Keratinocyte (primary cell): ENCODE data around the gene LMO2. TPM values are rescaled to one million over a fixed set of nuclear protein-coding genes. Genes with fewer than 3 reads are reported as not detected.

Experiments used
- DNase-seq: peaks from one replicate; pipeline ENCODE4 v3.0.0-alpha.2; 2011; ENCODE audit warnings: low read depth, missing footprints, low spot score
- FAIRE-seq: peaks from 2 replicates; lab custom pipeline; 2011; peaks lifted over from hg19 to GRCh38; lab: Jason Lieb, UNC
- H2AFZ ChIP-seq: 2 replicates; pipeline ENCODE4 v1.6.0; 2012; ENCODE audit warnings: low read length, control low read depth, inconsistent platforms; ENCODE audit not compliant: control insufficient read depth
- H3K27ac ChIP-seq: 2 replicates; pipeline ENCODE4 v1.5.1; 2011; ENCODE audit warnings: low read length; ENCODE audit not compliant: control insufficient read depth, insufficient read depth
- H3K27me3 ChIP-seq: 3 replicates; pipeline ENCODE4 v1.6.0; 2011; ENCODE audit warnings: low read length; ENCODE audit not compliant: control insufficient read depth, insufficient read depth; ENCODE audit errors: extremely low read depth
- H3K36me3 ChIP-seq, 2 experiments: 2 replicates in 1 of 2; 3 replicates in 1 of 2; pipeline ENCODE4 v1.5.1; 2011; ENCODE audit warnings: low read length in 2 of 2, mild to moderate bottlenecking in 1 of 2; ENCODE audit not compliant: control insufficient read depth in 2 of 2, insufficient read depth in 2 of 2; ENCODE audit errors: extremely low read depth in 1 of 2
- H3K4me1 ChIP-seq: 3 replicates; pipeline ENCODE4 v1.5.1; 2011; ENCODE audit warnings: low read length; ENCODE audit not compliant: control insufficient read depth, insufficient read depth; ENCODE audit errors: extremely low read depth
- H3K4me2 ChIP-seq: 3 replicates; pipeline ENCODE4 v1.6.0; 2011; ENCODE audit warnings: low read depth, low read length; ENCODE audit not compliant: control insufficient read depth, insufficient read depth; ENCODE audit errors: extremely low read depth
- H3K4me3 ChIP-seq, 3 experiments: fragments of 200-600 bp in 1 of 3; sonication (generic) in 1 of 3; 2 replicates in 2 of 3; 3 replicates in 1 of 3; pipeline ENCODE4 v1.5.1; 2011 to 2016; ENCODE audit warnings: low read length in 3 of 3, mild to moderate bottlenecking in 3 of 3, control low read depth in 2 of 3, inconsistent platforms in 1 of 3, low read depth in 1 of 3, mixed read lengths in 1 of 3, mixed run types in 1 of 3, moderate library complexity in 1 of 3; ENCODE audit not compliant: control insufficient read depth in 2 of 3, insufficient read depth in 2 of 3; ENCODE audit errors: extremely low read depth in 1 of 3
- H3K79me2 ChIP-seq: 2 replicates; pipeline ENCODE4 v1.6.0; 2012; ENCODE audit warnings: low read length; ENCODE audit not compliant: control insufficient read depth, insufficient read depth
- H3K9ac ChIP-seq: 3 replicates; pipeline ENCODE4 v1.6.0; 2011; ENCODE audit warnings: low read length; ENCODE audit not compliant: control insufficient read depth, insufficient read depth; ENCODE audit errors: extremely low read depth
- H3K9me1 ChIP-seq: 3 replicates; pipeline ENCODE4 v1.6.0; 2011; ENCODE audit warnings: low read length; ENCODE audit not compliant: control insufficient read depth, insufficient read depth; ENCODE audit errors: extremely low read depth
- H3K9me3 ChIP-seq: 2 replicates; pipeline ENCODE4 v1.5.1; 2012; ENCODE audit warnings: low read depth, low read length; ENCODE audit not compliant: control insufficient read depth
- H4K20me1 ChIP-seq: 3 replicates; pipeline ENCODE4 v1.6.0; 2011; ENCODE audit warnings: low read length; ENCODE audit not compliant: control insufficient read depth, insufficient read depth; ENCODE audit errors: extremely low read depth
- CTCF ChIP-seq, 3 experiments: IDR thresholded peaks in 1 of 3; conservative IDR thresholded peaks in 1 of 3; optimal IDR thresholded peaks in 1 of 3; 2 replicates in 2 of 3; 3 replicates in 1 of 3; pipeline versions ENCODE3 to v1.5.1; 2011; ENCODE audit warnings: low read length in 3 of 3, mild to moderate bottlenecking in 3 of 3, moderate library complexity in 2 of 3, control low read depth in 1 of 3, inconsistent platforms in 1 of 3; ENCODE audit not compliant: insufficient read depth in 2 of 3; ENCODE audit errors: extremely low read depth in 1 of 3
- EZH2 ChIP-seq: IDR thresholded peaks from one replicate; pipeline ENCODE4 v1.6.1; 2012; ENCODE audit warnings: inconsistent platforms, mild to moderate bottlenecking, low read length, moderate library complexity
- dilution Hi-C: fragments of 300-500 bp; cut with MboI; formaldehyde crosslinking; loops from one replicate; pipeline ENCODE4 v1.7.0; 2020; ENCODE audit warnings: low sequenced_read_pairs; ENCODE audit not compliant: extremely low pct_ligation_motif_present
- polyA plus RNA-seq, 5 experiments: library from polyadenylated mRNA; depleted of rRNA in 3 of 5; stranded (reverse) in 3 of 5; stranded (forward) in 1 of 5; unstranded in 1 of 5; fragments of >200 nt; gene quantifications; 1 replicate in 1 of 5; 2 replicates in 3 of 5; 3 replicates in 1 of 5; pipeline versions ENCODE4 v1.2.1 to v1.2.3, GENCODE V29; 2011 to 2012; ENCODE audit warnings: missing spikeins in 2 of 5, low read depth in 1 of 5, low replicate concordance in 1 of 5

LMO2 gene
- polyA plus RNA-seq, 1 donor (not counting 4 experiments of a cell fraction or from before 2014, with no cell fraction given): 1.1 TPM

- H3K27ac ChIP-seq: no peak overlapping the region
- no peaks in the 10 kb centered on the region for H3K9me3 ChIP-seq
- dilution Hi-C loops: no loop called here
- H3K9ac ChIP-seq: no peak overlapping the region
- no peak for FAIRE-seq
- DNase-seq: no peak
- H3K9me1 ChIP-seq: no peaks in the 10 kb centered on the region
- peaks cover 24% of the 10 kb centered on the region for H3K27me3 ChIP-seq
- no peak overlapping the region for H3K4me2 ChIP-seq
- H3K79me2 ChIP-seq: no peaks in the 10 kb centered on the region
- no peaks in the 10 kb centered on the region for H4K20me1 ChIP-seq
- no peak overlapping the region for H3K4me3 ChIP-seq
- H3K36me3 ChIP-seq: no peaks in the 10 kb centered on the region
- TF ChIP-seq CTCF (optimal IDR thresholded peaks at IDR 0.05 in 1 of 3, IDR thresholded peaks at IDR 0.05 in 1 of 3, conservative IDR thresholded peaks at IDR 0.05 in 1 of 3; ENCODE audit: extremely low read depth in 1 of 3, insufficient read depth in 2 of 3, low read length in 3 of 3) (no peak), EZH2 (no peak)
- no peak overlapping the region for H2AFZ ChIP-seq
- no peaks in the 10 kb centered on the region for H3K4me1 ChIP-seq
These were observed 12.5 kb downstream of the LMO2 start for GRCh38 chr11:33879375-33879774.

- dilution Hi-C loops: no loop called here
- no peak overlapping the region for H2AFZ ChIP-seq
- no peak overlapping the region for H3K27ac ChIP-seq
- H3K4me2 ChIP-seq: no peak overlapping the region
- no peak overlapping the region for H3K4me3 ChIP-seq
- H3K79me2 ChIP-seq: no peaks in the 10 kb centered on the region
- DNase-seq: no peak
- H3K9me1 ChIP-seq: no peaks in the 10 kb centered on the region
- no peak for FAIRE-seq
- H3K27me3 ChIP-seq: peaks cover 19% of the 10 kb centered on the region
- no peak for TF ChIP-seq EZH2
- TF ChIP-seq CTCF (optimal IDR thresholded peaks at IDR 0.05 in 1 of 3, IDR thresholded peaks at IDR 0.05 in 1 of 3, conservative IDR thresholded peaks at IDR 0.05 in 1 of 3; ENCODE audit: extremely low read depth in 1 of 3, insufficient read depth in 2 of 3, low read length in 3 of 3): no peak
- H3K9me3 ChIP-seq: no peaks in the 10 kb centered on the region
- H3K9ac ChIP-seq: no peak overlapping the region
- H4K20me1 ChIP-seq: no peaks in the 10 kb centered on the region
- no peaks in the 10 kb centered on the region for H3K36me3 ChIP-seq
- no peaks in the 10 kb centered on the region for H3K4me1 ChIP-seq
These were observed 14.8 kb downstream of the LMO2 start for GRCh38 chr11:33877038-33877437.
